Body of pancreas (tissue), 4 donors: Measurements from ENCODE around the gene PPP2R2B. TPM values are rescaled to one million over a fixed set of nuclear protein-coding genes. Genes with fewer than 3 reads are reported as not detected.

ENCODE experiments used
- ATAC-seq: fragments of 150-250 bp; one replicate; pipeline ENCODE4 v1.9.1; 2016
- DNase-seq, 4 donors: peaks; one replicate each; pipeline ENCODE4 v3.0.0-alpha.2; 2019
- H3K27ac ChIP-seq, 4 donors: fragments of 200-600 bp; sonication (generic); 1 replicate in 3 of 4; 2 replicates in 1 of 4; pipeline versions ENCODE4 v1.5.1 to v1.6.1; 2016 to 2019; ENCODE audit warnings: mild to moderate bottlenecking in 1 of 4, mixed read lengths in 1 of 4, moderate library complexity in 1 of 4
- H3K27me3 ChIP-seq, 2 donors: fragments of 200-600 bp; sonication (generic); one replicate each; pipeline ENCODE4 v1.6.0; 2016; ENCODE audit warnings: mild to moderate bottlenecking in 1 of 2
- H3K36me3 ChIP-seq, 2 donors: fragments of 200-600 bp; sonication (generic); replicated peaks in 1 of 2; 2 replicates each; pipeline ENCODE4 v1.5.1; 2016; ENCODE audit warnings: low read depth in 2 of 2; ENCODE audit not compliant: insufficient read depth in 1 of 2
- H3K4me1 ChIP-seq: fragments of 200-600 bp; sonication (generic); one replicate; pipeline ENCODE4 v1.6.0; 2016
- H3K4me3 ChIP-seq, 2 donors: fragments of 200-600 bp; sonication (generic); 1 replicate in 1 of 2; 2 replicates in 1 of 2; pipeline ENCODE4 v1.5.1; 2016 to 2019
- H3K9me3 ChIP-seq, 3 donors: fragments of 200-600 bp; sonication (generic); 1 replicate in 2 of 3; 2 replicates in 1 of 3; pipeline ENCODE4 v1.5.1; 2016
- CTCF ChIP-seq, 7 experiments: fragments of 450-650 bp in 4 of 7; fragments of 200-600 bp in 3 of 7; sonication (generic) in 3 of 7; IDR thresholded peaks; one replicate each; pipeline ENCODE4 v1.5.1; 2016 to 2019; ENCODE audit warnings: antibody characterized with exemption in 7 of 7
- POLR2A ChIP-seq, 3 donors: fragments of 450-650 bp; IDR thresholded peaks; one replicate each; pipeline ENCODE4 v1.6.1; 2016; ENCODE audit warnings: antibody characterized with exemption in 3 of 3, mild to moderate bottlenecking in 2 of 3
- WGBS, 2 donors: methylation state at CpG; one replicate each; pipeline ENCODE4 v1.1.5; 2017; 5-methylcytosine and 5-hydroxymethylcytosine counted together
- intact Hi-C: fragments of 100-400 bp; cut with DNase I; formaldehyde crosslinking; loops from one replicate; pipeline ENCODE4 v1.15.1; 2023
- total RNA-seq, 2 donors: library from RNA; depleted of rRNA; stranded (reverse); fragments of >200 nt; gene quantifications; one replicate each; pipeline ENCODE4 v1.1.0, GENCODE V29; 2016

Gene PPP2R2B
- total RNA-seq, 2 donors from 2014 or later, result 0.26 TPM; not detected in 1

GRCh38 chr5:146726020-146726419 lies 152.5 kb downstream of the PPP2R2B start:
- Histone ChIP-seq H3K36me3 (no peaks in the 10 kb centered on the region), H3K4me1 (no peaks in the 10 kb centered on the region), H3K9me3 (peaks cover 0 to 13% (median 0%) of the 10 kb centered on the region in 3 donors), H3K4me3 (no peak overlapping the region), H3K27ac (no peak overlapping the region), H3K27me3 (no peaks in the 10 kb centered on the region)
- TF ChIP-seq CTCF (IDR thresholded peaks at IDR 0.05), result no peak
- no peak for DNase-seq
- ATAC-seq, result no peak
- 52 to 57% methylated on average over 2 of the region's 2 CpGs for WGBS, 2 donors
- intact Hi-C loops, result no loop called here

GRCh38 chr5:146725025-146725424 lies 153.5 kb downstream of the PPP2R2B start:
- H3K4me3 ChIP-seq, result no peak overlapping the region
- H3K4me1 ChIP-seq, result no peaks in the 10 kb centered on the region
- no peaks in the 10 kb centered on the region for H3K27me3 ChIP-seq
- peaks cover 0 to 13% (median 0%) of the 10 kb centered on the region in 3 donors for H3K9me3 ChIP-seq
- 57 to 62% methylated on average over 4 of the region's 4 CpGs for WGBS, 2 donors
- DNase-seq (no peak), ATAC-seq (no peak)
- no peak for TF ChIP-seq CTCF (IDR thresholded peaks at IDR 0.05)
- no peak for TF ChIP-seq POLR2A (IDR thresholded peaks at IDR 0.05)
- no peak overlapping the region for H3K27ac ChIP-seq
- intact Hi-C loops, result no loop called here
- no peaks in the 10 kb centered on the region for H3K36me3 ChIP-seq

GRCh38 chr5:146722361-146722779 lies 156.2 kb downstream of the PPP2R2B start:
- intact Hi-C loops, result no loop called here
- Histone ChIP-seq H3K4me3 (no peak overlapping the region), H3K27ac (no peak overlapping the region), H3K27me3 (no peaks in the 10 kb centered on the region), H3K4me1 (no peaks in the 10 kb centered on the region), H3K9me3 (no peaks in the 10 kb centered on the region), H3K36me3 (no peaks in the 10 kb centered on the region)
- no peak for ATAC-seq
- WGBS, 2 donors, result 76 to 92% methylated on average over 1 of the region's 1 CpG
- no peak for TF ChIP-seq POLR2A (IDR thresholded peaks at IDR 0.05)
- TF ChIP-seq CTCF (IDR thresholded peaks at IDR 0.05), result no peak
- no peak for DNase-seq

GRCh38 chr5:146721073-146721815 lies 157.3 kb downstream of the PPP2R2B start:
- TF ChIP-seq CTCF (IDR thresholded peaks at IDR 0.05), result no peak
- TF ChIP-seq POLR2A (IDR thresholded peaks at IDR 0.05), result no peak
- no peak for ATAC-seq

GRCh38 chr5:146720107-146720506 lies 158.4 kb downstream of the PPP2R2B start:
- 29 to 46% methylated on average over 1 of the region's 1 CpG for WGBS, 2 donors
- no peak for DNase-seq
- TF ChIP-seq CTCF (IDR thresholded peaks at IDR 0.05) (no peak), POLR2A (IDR thresholded peaks at IDR 0.05) (no peak)
- H3K27ac ChIP-seq, result no peak overlapping the region
- no peaks in the 10 kb centered on the region for H3K36me3 ChIP-seq
- intact Hi-C loops, result no loop called here
- no peaks in the 10 kb centered on the region for H3K9me3 ChIP-seq
- H3K4me1 ChIP-seq, result no peaks in the 10 kb centered on the region
- H3K27me3 ChIP-seq, result no peaks in the 10 kb centered on the region
- no peak overlapping the region for H3K4me3 ChIP-seq
- ATAC-seq, result no peak

More at GRCh38 chr5:146721073-146721815, 157.3 kb downstream of the PPP2R2B start:
- intact Hi-C loops, result no loop called here
- Histone ChIP-seq H3K27ac (no peak overlapping the region), H3K4me1 (no peaks in the 10 kb centered on the region), H3K27me3 (no peaks in the 10 kb centered on the region), H3K9me3 (no peaks in the 10 kb centered on the region), H3K4me3 (no peak overlapping the region), H3K36me3 (no peaks in the 10 kb centered on the region)
- WGBS, 2 donors, result 72 to 74% methylated on average over 5 of the region's 5 CpGs
- no peak for DNase-seq
